Adipose tissue (tissue), 3 donors: ENCODE measurements around the gene RXYLT1. TPM values are rescaled to one million over a fixed set of nuclear protein-coding genes. Genes with fewer than 3 reads are reported as not detected.

Experiments used
- H3K27ac ChIP-seq: one replicate; pipeline ENCODE4 v1.5.1; 2013; ENCODE audit warnings: low read depth, low read length
- WGBS, 3 donors: extraction: QIAGEN DNeasy Blood & Tissue Kit; methylation state at CpG; one replicate each; pipeline ENCODE4 v1.1.7; 2013; 5-methylcytosine and 5-hydroxymethylcytosine counted together
- polyA plus RNA-seq, 3 donors: library from polyadenylated mRNA; stranded (reverse); fragments of 200-250 nt; gene quantifications; one replicate each; pipeline ENCODE4 v1.2.3, GENCODE V29; 2013
- donor health status: healthy with polysubstance abuse.
- donor health status: Bipolar disorder and iron deficiency.
- donor health status: healthy.

The RXYLT1 gene
- polyA plus RNA-seq, 3 donors, result 12.0 to 14.5 (median 13.9) TPM

DNA sequence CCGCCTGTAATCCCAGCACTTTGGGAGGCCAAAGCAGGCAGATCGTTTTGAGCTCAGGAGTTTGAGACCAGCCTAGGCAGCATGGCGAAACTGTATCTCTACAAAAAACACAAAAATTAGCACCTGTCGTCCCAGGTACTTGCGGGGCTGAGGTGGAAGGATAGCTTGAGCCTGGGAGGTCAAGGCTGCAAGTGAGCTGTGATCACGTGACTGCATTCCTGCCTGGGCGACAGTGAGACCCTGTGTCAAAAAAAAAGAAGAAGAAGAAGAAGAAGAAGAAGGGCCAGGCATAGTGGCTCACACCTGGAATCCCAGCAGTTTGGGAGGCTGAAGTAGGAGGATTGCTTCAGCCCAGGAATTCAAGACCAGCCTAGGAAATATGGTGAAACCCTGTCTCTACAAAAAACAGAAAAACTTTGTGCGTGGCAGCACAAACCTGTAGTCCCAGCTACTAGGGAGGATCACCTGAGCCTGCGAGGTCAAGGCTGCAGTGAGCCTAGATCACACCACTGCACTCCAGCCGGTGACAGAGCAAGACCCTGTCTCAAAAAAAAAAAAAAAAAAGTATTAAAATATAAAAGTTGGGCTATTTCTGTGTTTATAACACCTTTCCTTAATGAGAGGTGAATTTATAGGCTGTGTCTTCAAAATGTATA lies 15.5 kb downstream of the RXYLT1 start:
- no peak overlapping the region for H3K27ac ChIP-seq
- WGBS, 3 donors, result 90 to 93% (median 92%) methylated on average over 10 of the region's 10 CpGs

- 66 to 95% (median 93%) methylated on average over 6 of the region's 6 CpGs for WGBS, 3 donors
- no peak overlapping the region for H3K27ac ChIP-seq
Measured at GRCh38 chr12:63795944-63796343, 16.2 kb downstream of the RXYLT1 start.

DNA sequence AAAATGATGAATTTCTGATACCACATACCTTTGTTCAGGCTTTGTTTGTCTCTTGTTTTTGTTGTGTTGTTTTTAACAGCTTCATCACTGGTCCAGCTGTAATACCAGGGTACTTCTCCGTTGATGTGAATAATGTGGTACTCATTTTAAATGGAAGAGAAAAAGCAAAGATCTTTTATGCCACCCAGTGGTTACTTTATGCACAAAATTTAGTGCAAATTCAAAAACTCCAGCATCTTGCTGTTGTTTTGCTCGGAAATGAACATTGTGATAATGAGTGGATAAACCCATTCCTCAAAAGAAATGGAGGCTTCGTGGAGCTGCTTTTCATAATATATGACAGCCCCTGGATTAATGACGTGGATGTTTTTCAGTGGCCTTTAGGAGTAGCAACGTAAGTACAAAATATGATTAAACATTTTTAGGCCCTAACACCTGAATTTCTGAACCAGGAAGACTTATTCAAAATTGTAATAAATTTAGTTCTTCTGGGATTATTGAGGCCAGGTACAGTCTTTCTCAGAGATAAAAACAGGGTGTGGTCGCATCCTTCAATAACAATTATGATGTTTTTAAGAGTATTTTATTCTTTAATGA lies 22.4 kb downstream of the RXYLT1 start:
- 58 to 68% (median 66%) methylated on average over 6 of the region's 6 CpGs for WGBS, 3 donors
- no peak overlapping the region for H3K27ac ChIP-seq

DNA sequence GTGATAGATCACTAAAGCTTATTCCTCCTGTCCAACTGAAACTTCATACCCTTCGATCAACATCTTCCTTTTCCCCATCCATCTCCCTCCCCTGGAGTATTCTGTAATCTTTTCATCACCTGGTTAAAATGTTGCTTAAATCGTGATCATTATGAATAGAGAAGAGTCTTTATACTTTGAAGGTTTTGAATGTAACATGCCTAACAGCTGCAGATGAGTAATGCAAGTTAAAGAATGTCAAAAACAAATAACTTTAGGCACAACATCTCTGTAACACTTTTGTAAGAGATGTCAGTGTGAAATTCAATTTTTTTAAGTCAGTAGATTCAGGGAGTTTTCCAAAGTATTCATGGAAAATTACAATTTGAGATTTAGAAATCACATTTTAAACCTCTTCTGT lies 25.0 kb downstream of the RXYLT1 start:
- 88 to 92% (median 90%) methylated on average over 2 of the region's 2 CpGs for WGBS, 3 donors
- no peak overlapping the region for H3K27ac ChIP-seq

- H3K27ac ChIP-seq, result no peak overlapping the region
- WGBS, 3 donors, result 45 to 85% (median 78%) methylated on average over 3 of the region's 3 CpGs
Measured at GRCh38 chr12:63805704-63806672, 26.3 kb downstream of the RXYLT1 start.

DNA sequence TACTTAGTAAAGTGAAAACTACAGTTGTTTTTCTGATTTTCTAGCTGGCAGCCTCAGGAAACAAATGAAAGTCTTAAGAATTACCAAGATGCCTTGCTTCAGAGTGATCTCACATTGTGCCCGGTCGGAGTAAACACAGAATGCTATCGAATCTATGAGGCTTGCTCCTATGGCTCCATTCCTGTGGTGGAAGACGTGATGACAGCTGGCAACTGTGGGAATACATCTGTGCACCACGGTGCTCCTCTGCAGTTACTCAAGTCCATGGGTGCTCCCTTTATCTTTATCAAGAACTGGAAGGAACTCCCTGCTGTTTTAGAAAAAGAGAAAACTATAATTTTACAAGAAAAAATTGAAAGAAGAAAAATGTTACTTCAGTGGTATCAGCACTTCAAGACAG lies 28.9 kb downstream of the RXYLT1 start:
- H3K27ac ChIP-seq, result no peak overlapping the region
- WGBS, 3 donors, result 88 to 92% (median 89%) methylated on average over 5 of the region's 5 CpGs

DNA sequence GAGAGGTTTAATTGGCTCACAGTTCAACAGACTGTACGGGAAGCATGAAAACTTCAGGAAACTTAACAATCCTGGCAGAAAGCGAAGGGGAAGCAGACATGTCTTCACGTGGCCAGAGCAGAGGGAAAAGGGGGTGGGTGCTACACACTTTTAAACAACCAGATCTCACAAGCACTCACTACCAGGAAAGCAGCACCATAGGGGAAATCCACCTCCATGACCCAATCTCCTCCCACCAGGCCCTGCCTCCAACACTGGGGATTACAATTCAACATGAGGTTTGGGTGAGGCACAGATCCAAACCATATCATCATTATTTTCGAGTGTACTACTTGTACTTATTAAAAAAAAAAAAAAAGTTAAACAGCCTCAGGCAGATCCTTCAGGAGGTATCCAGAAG lies 29.9 kb downstream of the RXYLT1 start:
- H3K27ac ChIP-seq, result no peak overlapping the region
- WGBS, 3 donors, result 52 to 84% (median 54%) methylated on average over 4 of the region's 4 CpGs

DNA sequence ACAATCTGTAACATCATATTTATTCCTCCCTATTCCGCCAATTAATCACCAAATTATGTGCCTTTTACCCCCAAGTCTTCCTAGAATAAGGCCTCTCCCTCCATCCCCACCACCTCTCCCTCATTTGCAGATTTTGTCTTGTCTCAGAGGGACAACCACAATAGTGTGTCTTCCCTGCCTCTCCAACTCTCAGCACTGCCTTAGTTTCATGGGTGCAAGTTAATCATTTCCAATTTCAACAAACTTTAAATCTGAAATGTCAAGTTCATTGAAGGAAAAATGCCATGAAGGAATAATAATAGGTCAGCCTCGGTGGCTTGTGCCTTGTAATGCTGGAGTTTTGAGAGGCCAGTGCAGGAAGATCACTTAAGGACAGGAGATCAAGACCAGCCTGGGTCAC lies 31.6 kb downstream of the RXYLT1 start:
- no peak overlapping the region for H3K27ac ChIP-seq
- 60 to 88% (median 86%) methylated on average over 2 of the region's 2 CpGs for WGBS, 3 donors

DNA sequence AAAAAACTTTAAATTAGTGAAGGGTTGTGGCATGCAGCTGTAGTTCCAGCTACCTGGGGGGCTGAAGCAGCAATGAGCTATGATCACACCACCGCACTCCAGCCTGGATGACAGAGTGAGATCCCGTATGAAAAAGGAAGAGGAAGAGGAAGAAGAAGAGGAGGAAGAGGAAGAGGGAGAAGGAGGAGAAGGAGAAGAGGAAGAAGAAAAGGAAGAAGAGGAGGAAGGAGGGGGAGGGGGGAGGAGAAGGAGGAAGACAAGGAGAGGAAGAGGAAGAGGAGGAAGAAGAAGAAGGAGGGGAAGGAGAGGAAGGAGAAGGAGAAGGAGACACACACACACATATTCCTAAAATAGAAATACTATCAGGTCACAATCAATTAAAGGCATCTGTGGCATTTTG lies 32.0 kb downstream of the RXYLT1 start:
- 55 to 82% (median 58%) methylated on average over 2 of the region's 2 CpGs for WGBS, 3 donors
- no peak overlapping the region for H3K27ac ChIP-seq

GRCh38 chr12:63814146-63814772 lies 34.5 kb downstream of the RXYLT1 start:
- 74 to 78% (median 76%) methylated on average over 4 of the region's 4 CpGs for WGBS, 3 donors

GRCh38 chr12:63815482-63815852 lies 35.8 kb downstream of the RXYLT1 start:
- 82 to 86% (median 85%) methylated on average over 3 of the region's 3 CpGs for WGBS, 3 donors
- no peak overlapping the region for H3K27ac ChIP-seq

More at GRCh38 chr12:63814146-63814772, 34.5 kb downstream of the RXYLT1 start:
- H3K27ac ChIP-seq, result no peak overlapping the region

DNA sequence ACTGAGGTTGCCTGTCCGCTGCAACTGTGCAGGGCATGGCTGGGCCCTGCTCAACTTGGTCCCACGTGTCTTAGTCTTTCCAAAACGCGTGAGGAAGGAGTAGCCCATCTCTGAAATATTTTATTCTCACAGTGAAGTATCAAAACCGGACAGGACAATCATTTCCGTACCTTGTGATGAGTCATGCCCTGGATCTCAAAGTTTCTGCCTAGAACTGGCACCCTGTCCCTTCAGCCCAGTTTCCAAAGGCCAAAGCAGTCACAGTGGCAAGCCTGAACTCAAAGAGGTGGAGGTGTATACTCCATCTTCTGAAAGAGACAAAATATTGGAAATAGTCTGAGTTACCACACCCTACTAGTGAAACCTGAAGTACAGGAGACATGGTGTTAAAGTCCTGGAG lies 36.3 kb downstream of the RXYLT1 start:
- 82 to 89% (median 89%) methylated on average over 6 of the region's 6 CpGs for WGBS, 3 donors

GRCh38 chr12:63820427-63820826 lies 40.7 kb downstream of the RXYLT1 start:
- WGBS, 3 donors, result 73 to 88% (median 88%) methylated on average over 1 of the region's 1 CpG
- no peak overlapping the region for H3K27ac ChIP-seq

More for the DNA sequence above, 36.3 kb downstream of the RXYLT1 start:
- no peak overlapping the region for H3K27ac ChIP-seq

DNA sequence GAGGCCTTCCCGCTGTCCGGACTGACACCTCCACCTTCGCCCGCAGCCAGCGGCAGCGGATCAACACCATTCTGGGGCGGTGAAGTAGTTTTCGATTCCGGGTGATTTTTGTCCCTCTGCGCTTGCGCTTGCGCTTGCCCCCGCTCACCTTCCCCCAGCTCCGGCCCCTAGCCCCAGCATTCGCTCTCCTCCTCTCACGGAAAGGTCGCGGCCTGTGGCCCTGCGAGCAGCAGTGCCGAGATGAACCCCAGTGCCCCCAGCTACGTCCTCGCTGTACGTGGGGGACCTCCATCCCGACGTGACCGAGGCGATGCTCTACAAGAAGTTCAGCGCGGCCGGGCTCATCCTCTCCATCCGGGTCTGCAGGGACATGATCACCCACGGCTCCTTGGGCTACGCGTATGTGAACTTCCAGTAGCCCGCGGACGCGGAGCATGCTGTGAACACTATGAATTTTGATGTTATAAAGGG lies 42.1 kb downstream of the RXYLT1 start:
- H3K27ac ChIP-seq, result no peak overlapping the region
- 21 to 35% (median 25%) methylated on average over 38 of the region's 38 CpGs for WGBS, 3 donors

- WGBS, 3 donors, result 67 to 70% (median 68%) methylated on average over 6 of the region's 6 CpGs
- no peak overlapping the region for H3K27ac ChIP-seq
Measured at GRCh38 chr12:63822352-63822751, 42.6 kb downstream of the RXYLT1 start.

DNA sequence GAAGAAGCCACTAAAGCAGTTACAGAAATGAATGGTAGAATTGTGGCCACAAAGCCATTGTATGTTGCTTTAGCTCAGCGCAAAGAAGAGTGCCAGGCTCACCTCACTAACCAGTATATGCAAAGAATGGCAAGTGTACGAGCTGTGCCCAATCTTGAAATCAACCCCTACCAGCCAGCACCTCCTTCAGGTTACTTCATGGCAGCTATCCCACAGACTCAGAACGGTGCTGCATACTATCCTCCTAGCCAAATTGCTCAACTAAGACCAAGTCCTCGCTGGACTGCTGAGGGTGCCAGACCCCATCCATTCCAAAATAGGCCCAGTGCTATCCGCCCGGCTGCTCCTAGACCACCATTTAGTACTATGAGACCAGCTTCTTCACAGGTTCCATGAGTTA lies 43.3 kb downstream of the RXYLT1 start:
- WGBS, 3 donors, result 89 to 94% (median 91%) methylated on average over 6 of the region's 6 CpGs
- H3K27ac ChIP-seq, result no peak overlapping the region

DNA sequence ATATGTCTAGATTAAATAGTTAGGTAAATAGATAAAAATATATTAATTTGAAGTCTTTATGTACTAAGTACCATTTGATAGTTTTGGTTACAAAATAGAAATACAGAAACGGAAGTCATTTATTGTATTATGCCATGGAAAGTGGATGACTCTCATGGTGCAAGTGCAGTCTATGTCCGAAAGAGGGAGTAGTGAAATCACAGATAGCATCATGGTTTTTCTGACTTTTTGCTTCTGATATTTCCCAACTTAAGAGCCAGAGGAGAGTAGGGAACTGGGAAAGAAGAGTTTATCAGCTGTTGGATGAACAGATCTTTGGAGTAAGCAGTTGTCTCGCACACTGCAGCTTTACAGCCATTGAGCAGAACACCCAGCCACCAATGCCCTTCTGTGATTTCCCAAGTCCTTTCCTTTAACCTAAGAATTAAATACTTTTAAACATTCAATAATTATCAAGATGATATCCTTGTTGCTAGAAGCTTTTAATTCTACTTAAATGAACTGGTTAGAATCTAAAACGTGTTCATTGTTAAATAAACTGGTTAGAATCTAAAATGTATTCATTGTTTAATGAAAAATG lies 46.4 kb downstream of the RXYLT1 start:
- 20 to 30% (median 28%) methylated on average over 4 of the region's 4 CpGs for WGBS, 3 donors
- no peak overlapping the region for H3K27ac ChIP-seq

GRCh38 chr12:63828867-63829266 lies 49.2 kb downstream of the RXYLT1 start:
- 87 to 93% (median 93%) methylated on average over 2 of the region's 2 CpGs for WGBS, 3 donors
- no peak overlapping the region for H3K27ac ChIP-seq
